Fibroblast of pulmonary artery (primary cell): ENCODE data around the gene CPPED1.

Source experiments
- DNase-seq: peaks from one replicate; pipeline ENCODE4 v3.0.0-alpha.2; 2010; ENCODE audit warnings: low read depth
- H3K4me3 ChIP-seq: replicated peaks from 2 replicates; pipeline ENCODE4 v1.5.1; 2011; ENCODE audit warnings: low read depth, mild to moderate bottlenecking, control low read depth, low read length, moderate library complexity
- TF ChIP-seq, protein P1 (sequence below): IDR thresholded peaks from 2 replicates; pipeline ENCODE4 v1.5.1; 2011; ENCODE audit warnings: mild to moderate bottlenecking, control low read depth, low read length, inconsistent platforms; ENCODE audit errors: missing control alignments

CPPED1 gene

DNA sequence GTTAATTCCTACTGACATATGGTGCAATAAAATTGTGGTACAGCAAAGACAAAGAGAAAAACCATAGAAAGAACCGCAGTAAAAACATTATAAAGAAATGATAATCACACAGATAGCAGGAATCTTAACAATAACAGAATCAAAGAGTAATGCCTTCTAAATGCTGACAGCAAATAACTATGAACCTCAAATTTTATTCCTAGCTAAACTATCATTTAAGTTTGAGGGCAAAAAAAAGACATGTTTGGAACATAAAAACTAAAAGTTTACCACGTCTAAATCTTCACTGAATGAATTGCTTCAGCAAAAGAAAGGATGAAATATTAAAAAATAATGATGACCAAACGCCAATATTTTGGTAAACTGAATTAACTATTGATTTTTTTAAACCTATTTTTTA, 135.8 kb downstream of the CPPED1 start:
- no peak overlapping the region for H3K4me3 ChIP-seq
- TF ChIP-seq, protein P1, sequence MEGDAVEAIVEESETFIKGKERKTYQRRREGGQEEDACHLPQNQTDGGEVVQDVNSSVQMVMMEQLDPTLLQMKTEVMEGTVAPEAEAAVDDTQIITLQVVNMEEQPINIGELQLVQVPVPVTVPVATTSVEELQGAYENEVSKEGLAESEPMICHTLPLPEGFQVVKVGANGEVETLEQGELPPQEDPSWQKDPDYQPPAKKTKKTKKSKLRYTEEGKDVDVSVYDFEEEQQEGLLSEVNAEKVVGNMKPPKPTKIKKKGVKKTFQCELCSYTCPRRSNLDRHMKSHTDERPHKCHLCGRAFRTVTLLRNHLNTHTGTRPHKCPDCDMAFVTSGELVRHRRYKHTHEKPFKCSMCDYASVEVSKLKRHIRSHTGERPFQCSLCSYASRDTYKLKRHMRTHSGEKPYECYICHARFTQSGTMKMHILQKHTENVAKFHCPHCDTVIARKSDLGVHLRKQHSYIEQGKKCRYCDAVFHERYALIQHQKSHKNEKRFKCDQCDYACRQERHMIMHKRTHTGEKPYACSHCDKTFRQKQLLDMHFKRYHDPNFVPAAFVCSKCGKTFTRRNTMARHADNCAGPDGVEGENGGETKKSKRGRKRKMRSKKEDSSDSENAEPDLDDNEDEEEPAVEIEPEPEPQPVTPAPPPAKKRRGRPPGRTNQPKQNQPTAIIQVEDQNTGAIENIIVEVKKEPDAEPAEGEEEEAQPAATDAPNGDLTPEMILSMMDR = no peak
- no peak for DNase-seq

DNA sequence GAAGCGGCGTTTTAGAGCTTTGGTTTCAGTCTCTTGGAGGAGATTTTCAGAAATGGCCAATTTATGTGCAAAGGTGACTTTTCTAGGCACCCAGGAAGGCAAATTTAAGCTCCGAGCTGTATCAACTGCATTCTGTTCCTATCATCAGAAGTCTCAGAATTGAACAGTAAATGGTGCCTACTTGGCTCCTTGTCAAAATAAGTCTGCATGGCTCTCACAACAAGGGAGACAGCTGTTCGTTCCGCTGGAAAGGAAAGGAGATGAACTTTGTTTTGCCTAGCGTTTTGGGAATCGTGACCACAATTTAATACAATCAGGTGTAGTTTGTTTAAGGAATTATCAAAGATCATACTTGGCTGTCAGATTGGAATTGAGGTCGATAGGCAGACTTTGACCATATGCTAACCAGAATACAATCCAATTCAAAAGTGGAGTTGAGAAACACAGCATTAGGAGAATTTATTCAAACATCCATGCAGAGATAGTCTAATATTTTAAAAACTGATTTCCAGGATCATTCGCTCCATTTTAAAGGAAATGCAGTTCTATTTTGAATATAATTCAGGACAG, 139.4 kb downstream of the CPPED1 start:
- DNase-seq = no peak
- TF ChIP-seq, protein P1 = no peak
- H3K4me3 ChIP-seq = no peak overlapping the region

DNA sequence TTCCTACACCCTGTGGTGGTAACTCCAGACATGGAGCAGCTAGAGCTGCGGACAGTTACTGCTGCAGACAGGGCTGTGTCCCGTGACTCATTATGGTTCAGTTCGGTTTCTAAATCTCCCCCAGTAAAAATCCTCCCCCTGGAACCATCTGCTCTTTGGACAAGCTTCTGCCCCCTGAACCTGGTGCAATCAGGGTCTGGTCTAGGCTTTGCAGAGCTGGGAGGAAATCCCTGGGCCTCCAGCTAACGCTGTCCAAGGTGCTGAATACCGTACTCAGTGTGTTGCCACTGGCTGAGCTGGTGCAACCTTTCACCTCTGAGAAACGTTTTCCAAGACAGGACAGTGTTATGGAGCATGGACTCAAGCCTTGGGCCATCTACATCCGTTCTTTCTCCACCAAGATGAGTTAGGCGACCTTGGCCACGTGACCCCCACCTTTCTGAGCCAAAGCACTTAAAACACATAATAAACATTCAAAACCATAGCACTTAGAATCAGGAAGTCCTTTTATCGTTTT, 142.0 kb downstream of the CPPED1 start:
- TF ChIP-seq, protein P1 = no peak
- no peak overlapping the region for H3K4me3 ChIP-seq
- DNase-seq = peak; percentile 53

DNA sequence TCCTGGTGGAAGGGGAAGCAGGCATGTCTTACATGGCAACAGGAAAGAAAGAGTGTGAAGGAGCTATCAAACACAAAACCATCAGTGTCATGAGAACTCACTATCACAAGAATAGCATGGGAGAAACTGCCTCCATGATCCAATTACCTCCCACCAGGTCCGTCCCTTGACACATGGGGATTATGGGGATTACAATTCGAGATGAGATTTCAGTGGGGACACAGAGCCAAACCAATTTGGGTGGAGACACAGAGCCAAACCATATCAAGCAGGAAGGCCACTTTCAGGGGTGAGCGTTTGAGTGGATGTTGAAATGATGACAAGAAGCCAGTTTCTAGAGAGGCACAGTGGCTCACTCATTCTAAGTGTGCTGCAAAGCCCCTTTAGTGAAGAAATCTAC, 143.8 kb downstream of the CPPED1 start:
- no peak overlapping the region for H3K4me3 ChIP-seq
- DNase-seq = no peak
- TF ChIP-seq, protein P1 = no peak

DNA sequence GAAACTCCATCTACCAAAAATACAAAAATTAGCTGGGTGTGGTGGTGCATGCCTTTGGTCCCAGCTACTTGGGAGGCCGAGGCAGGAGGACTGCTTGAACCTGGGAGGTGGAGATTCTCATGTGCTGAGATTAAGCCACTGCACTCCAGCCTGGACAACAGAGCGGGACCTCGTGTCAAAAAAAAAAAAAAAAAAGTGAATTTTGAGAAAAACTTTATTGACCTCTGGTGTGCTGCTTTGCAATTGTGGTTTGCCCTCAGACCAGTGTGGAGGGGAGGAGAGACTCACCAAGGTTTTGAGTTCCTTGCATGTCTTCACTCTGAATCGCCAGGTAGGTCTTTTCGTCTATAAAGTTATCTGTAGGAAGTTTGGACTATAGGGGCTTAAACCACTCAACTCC, 145.2 kb downstream of the CPPED1 start:
- H3K4me3 ChIP-seq = no peak overlapping the region
- TF ChIP-seq, protein P1 = no peak
- no peak for DNase-seq

DNA sequence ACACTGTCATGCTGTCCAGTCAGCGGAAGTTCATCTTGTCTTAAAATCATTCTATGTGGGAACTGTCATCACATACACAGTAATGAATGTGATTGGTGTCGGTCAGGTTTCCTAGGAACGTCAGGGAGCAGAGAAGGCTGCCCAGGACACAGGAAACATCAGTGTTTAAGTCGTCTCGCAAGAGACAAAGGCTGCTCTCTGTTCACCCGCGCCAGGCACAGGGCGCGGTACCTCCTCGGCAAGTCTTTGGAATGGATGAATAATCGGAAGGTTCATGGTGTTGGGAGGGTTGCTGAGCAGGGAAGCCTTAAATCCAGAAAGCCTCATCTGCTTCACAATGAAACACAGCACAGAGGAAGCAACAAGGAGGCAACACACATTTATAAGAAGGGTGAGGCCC, 148.2 kb downstream of the CPPED1 start:
- DNase-seq = no peak
- no peak overlapping the region for H3K4me3 ChIP-seq
- TF ChIP-seq, protein P1 = no peak

DNA sequence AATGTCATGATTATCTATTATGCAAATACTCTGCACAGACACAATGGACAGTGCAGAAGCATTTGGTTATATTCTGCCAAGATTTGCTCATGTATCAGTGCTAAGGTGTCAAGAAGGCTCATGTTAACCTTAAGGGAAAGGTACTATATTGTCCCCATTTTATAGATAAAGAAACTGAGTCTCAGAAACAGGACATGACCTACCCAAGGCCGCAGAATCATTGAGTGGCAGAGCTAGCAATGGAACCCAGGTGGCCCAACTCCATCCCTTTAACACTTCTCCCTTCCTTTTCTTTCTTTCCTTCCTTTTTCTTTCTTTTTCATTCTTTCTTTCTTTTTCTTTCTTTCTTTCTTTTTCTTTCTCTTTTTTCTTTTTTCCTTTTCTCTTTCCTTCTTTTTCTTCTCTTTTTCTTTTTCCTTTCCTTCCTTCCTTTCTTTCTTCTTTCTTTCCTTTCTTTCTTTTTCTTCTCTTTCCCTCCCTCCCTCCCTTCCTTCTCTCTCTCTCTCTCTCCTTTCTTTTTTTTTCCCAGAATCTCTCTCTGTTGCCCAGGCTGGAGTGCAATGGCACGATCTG, 149.8 kb downstream of the CPPED1 start:
- H3K4me3 ChIP-seq = no peak overlapping the region
- no peak for DNase-seq
- TF ChIP-seq, protein P1 = no peak
